Mammary epithelial cell (primary cell): ENCODE data around the gene PAGR1.

Source experiments
- CTCF ChIP-seq, 2 donors: IDR thresholded peaks in 1 of 2; conservative IDR thresholded peaks in 1 of 2; 2 replicates each; pipeline ENCODE4 v1.5.1; 2011 to 2012; ENCODE audit warnings: inconsistent platforms in 2 of 2, low read length in 2 of 2, mild to moderate bottlenecking in 2 of 2, control low read depth in 1 of 2, low read depth in 1 of 2; ENCODE audit not compliant: insufficient read depth in 1 of 2; ENCODE audit errors: extremely low read depth in 1 of 2
- EZH2 ChIP-seq: IDR thresholded peaks from 2 replicates; pipeline ENCODE4 v1.6.1; 2012; ENCODE audit warnings: low read length, inconsistent platforms, borderline replicate concordance

GRCh38 chr16:29794231-29794710 lies 21.7 kb upstream of the PAGR1 start:
- TF ChIP-seq CTCF (conservative IDR thresholded peaks at IDR 0.05 in 1 of 2, IDR thresholded peaks at IDR 0.05 in 1 of 2; ENCODE audit: extremely low read depth in 1 of 2, insufficient read depth in 1 of 2, low read depth in 1 of 2, low read length in 2 of 2) (no peak), EZH2 (no peak)
